Right lobe of liver (tissue), 6 donors: ENCODE measurements around the gene NTM. TPM values are rescaled to one million over a fixed set of nuclear protein-coding genes. Genes with fewer than 3 reads are reported as not detected.

Experiments used
- ATAC-seq, 4 donors: fragments of 200-7000 bp; cut with Tn5 transposase; one replicate each; pipeline ENCODE4 v1.9.1; 2020; ENCODE audit warnings: mild to moderate bottlenecking in 4 of 4, moderate library complexity in 4 of 4
- DNase-seq, 3 donors: peaks; one replicate each; pipeline ENCODE4 v3.0.0-alpha.2; 2020
- H3K27ac ChIP-seq, 3 donors: fragments of 200-600 bp; one replicate each; pipeline ENCODE4 v1.8.0; 2022
- H3K27me3 ChIP-seq, 2 donors: fragments of 200-600 bp; one replicate each; pipeline ENCODE4 v1.8.0; 2022
- H3K36me3 ChIP-seq, 4 donors: fragments of 200-600 bp; sonication (generic) in 1 of 4; one replicate each; pipeline versions ENCODE4 v1.5.1 to v1.8.0; 2017 to 2022; ENCODE audit warnings: control low read depth in 1 of 4
- H3K4me1 ChIP-seq, 4 donors: fragments of 200-600 bp; sonication (generic) in 1 of 4; one replicate each; pipeline versions ENCODE4 v1.5.1 to v1.8.0; 2017 to 2022; ENCODE audit warnings: control low read depth in 1 of 4
- H3K4me3 ChIP-seq, 3 donors: fragments of 200-600 bp; one replicate each; pipeline ENCODE4 v1.8.0; 2022
- H3K9me3 ChIP-seq, 4 donors: fragments of 200-600 bp; sonication (generic) in 1 of 4; one replicate each; pipeline versions ENCODE4 v1.5.1 to v1.8.0; 2017 to 2022; ENCODE audit warnings: control low read depth in 1 of 4
- CTCF ChIP-seq, 4 donors: fragments of 200-600 bp in 3 of 4; fragments of 450-650 bp in 1 of 4; IDR thresholded peaks; one replicate each; pipeline versions ENCODE4 v1.5.1 to v1.8.0; 2016 to 2022; ENCODE audit warnings: antibody characterized with exemption in 4 of 4, mild to moderate bottlenecking in 2 of 4
- POLR2A ChIP-seq: fragments of 450-650 bp; IDR thresholded peaks from one replicate; pipeline ENCODE4 v1.6.1; 2017; ENCODE audit warnings: antibody characterized with exemption, mild to moderate bottlenecking
- WGBS: methylation state at CpG from one replicate; pipeline ENCODE4 v1.1.6; 2018; ENCODE audit warnings: low coverage, low lambda C conversion rate; ENCODE audit not compliant: insufficient coverage; ENCODE audit errors: missing lambda C conversion rate; 5-methylcytosine and 5-hydroxymethylcytosine counted together
- intact Hi-C, 2 donors: fragments of 100-400 bp; cut with DNase I; formaldehyde crosslinking; loops; one replicate each; pipeline versions ENCODE4 v1.11.2 to v1.14.1; 2022
- total RNA-seq, 6 experiments: library from RNA; depleted of rRNA in 2 of 6; stranded (reverse); fragments of >200 nt in 2 of 6; fragmentation: NEBNext Ultra II Directional in 3 of 6; extraction: Animal tissue kit (Norgen Biotek cat#: 25700) in 3 of 6; gene quantifications; one replicate each; pipeline versions ENCODE4 v1.1.0 to v1.2.4, GENCODE V29; 2016 to 2023
- donor health status: DM: no; HTN: yes; CAD: no.
- donor health status: DM: no; HTN: no; CAD: no.
- donor health status: DM: no; HTN: no; CAD: no.
- donor health status: DM: no; HTN: yes; CAD: no.
- donor health status: DM: no; HTN: yes; CAD: no.

The NTM gene
- total RNA-seq, 6 experiments from 2014 or later, result 0.35 TPM; not detected in 5

- H3K9me3 ChIP-seq, result no peaks in the 10 kb centered on the region
- H3K4me1 ChIP-seq, result no peaks in the 10 kb centered on the region
- ATAC-seq, result no peak
- intact Hi-C loops, result no loop called here
- no peak overlapping the region for H3K4me3 ChIP-seq
- WGBS, result 41% methylated on average over 5 of the region's 5 CpGs
- H3K27me3 ChIP-seq, result no peaks in the 10 kb centered on the region
- H3K36me3 ChIP-seq, result no peaks in the 10 kb centered on the region
- H3K27ac ChIP-seq, result no peak overlapping the region
- TF ChIP-seq CTCF (IDR thresholded peaks at IDR 0.05), result no peak
- no peak for TF ChIP-seq POLR2A
- no peak for DNase-seq
These were observed 227.9 kb downstream of the NTM start for GRCh38 chr11:131598305-131598704.

- Histone ChIP-seq H3K27ac (no peak overlapping the region), H3K27me3 (no peaks in the 10 kb centered on the region), H3K4me1 (no peaks in the 10 kb centered on the region), H3K4me3 (no peak overlapping the region), H3K36me3 (no peaks in the 10 kb centered on the region), H3K9me3 (no peaks in the 10 kb centered on the region)
- ATAC-seq, result no peak
- intact Hi-C loops, result no loop called here
- DNase-seq, result no peak
- 70% methylated on average over 8 of the region's 8 CpGs for WGBS
- no peak for TF ChIP-seq CTCF (IDR thresholded peaks at IDR 0.05)
- no peak for TF ChIP-seq POLR2A
These were observed 228.9 kb downstream of the NTM start for GRCh38 chr11:131599285-131599684.

GRCh38 chr11:131600628-131601027 lies 230.2 kb downstream of the NTM start:
- Histone ChIP-seq H3K27ac (no peak overlapping the region), H3K27me3 (no peaks in the 10 kb centered on the region), H3K9me3 (no peaks in the 10 kb centered on the region), H3K4me1 (no peaks in the 10 kb centered on the region), H3K36me3 (no peaks in the 10 kb centered on the region), H3K4me3 (no peak overlapping the region)
- DNase-seq (no peak), ATAC-seq (no peak)
- 51% methylated on average over 3 of the region's 4 CpGs for WGBS
- intact Hi-C loops, result no loop called here
- TF ChIP-seq POLR2A (no peak), CTCF (IDR thresholded peaks at IDR 0.05) (no peak)

GRCh38 chr11:131601586-131601985 lies 231.2 kb downstream of the NTM start:
- no peak overlapping the region for H3K27ac ChIP-seq
- H3K36me3 ChIP-seq, result no peaks in the 10 kb centered on the region
- TF ChIP-seq POLR2A (no peak), CTCF (IDR thresholded peaks at IDR 0.05) (no peak)
- intact Hi-C loops, result no loop called here
- ATAC-seq, result no peak
- no peaks in the 10 kb centered on the region for H3K27me3 ChIP-seq
- H3K4me1 ChIP-seq, result no peaks in the 10 kb centered on the region
- no peaks in the 10 kb centered on the region for H3K9me3 ChIP-seq
- no peak overlapping the region for H3K4me3 ChIP-seq
- DNase-seq, result no peak

GRCh38 chr11:131602431-131602830 lies 232.0 kb downstream of the NTM start:
- WGBS, result 61% methylated on average over 2 of the region's 2 CpGs
- ATAC-seq (no peak), DNase-seq (no peak)
- no peak overlapping the region for H3K27ac ChIP-seq
- H3K9me3 ChIP-seq, result no peaks in the 10 kb centered on the region
- no peak overlapping the region for H3K4me3 ChIP-seq
- TF ChIP-seq CTCF (IDR thresholded peaks at IDR 0.05) (no peak), POLR2A (no peak)
- no peaks in the 10 kb centered on the region for H3K4me1 ChIP-seq
- no peaks in the 10 kb centered on the region for H3K36me3 ChIP-seq
- H3K27me3 ChIP-seq, result no peaks in the 10 kb centered on the region
- intact Hi-C loops, result no loop called here
